MCF 10A (cell line): Measurements from ENCODE around the gene NINJ1. TPM values are rescaled to one million over a fixed set of nuclear protein-coding genes. Genes with fewer than 3 reads are reported as not detected.
A peak's percentile ranks its signal among the peaks of the same experiment; 100 is the strongest.

ENCODE experiments used
- BruUV-seq: library from RNA; stranded (reverse); fragments of 400-500 nt; replicated peaks from 2 replicates; lab custom pipeline; 2021; lab: Mats Ljungman, UMichigan
- CTCF ChIA-PET: fragments of 300-600 bp; sonication (Branson Sonifier 250); formaldehyde crosslinking; extraction: SDS; loops from one replicate; lab custom pipeline; 2021; ENCODE audit warnings: antibody characterized with exemption, inconsistent platforms; lab: Yijun Ruan, JAX
- POLR2A ChIA-PET: fragments of 300-600, 350-650 bp; sonication (Branson Sonifier 250); formaldehyde crosslinking; extraction: SDS; loops from one replicate; lab custom pipeline; 2020; ENCODE audit warnings: antibody characterized with exemption, inconsistent platforms; lab: Yijun Ruan, JAX
- DNase-seq: peaks from one replicate; pipeline ENCODE4 v3.0.0-alpha.2; 2018; ENCODE audit not compliant: unreplicated experiment
- H3K27ac Mint-ChIP-seq: one replicate; pipeline ENCODE4 v1.8.0; 2022; ENCODE audit warnings: mild to moderate bottlenecking, low read depth, mixed read lengths; ENCODE audit not compliant: unreplicated experiment
- H3K27me3 Mint-ChIP-seq: one replicate; pipeline ENCODE4 v1.8.0; 2022; ENCODE audit warnings: mixed read lengths; ENCODE audit not compliant: insufficient read depth, unreplicated experiment
- H3K36me3 Mint-ChIP-seq: one replicate; pipeline ENCODE4 v1.8.0; 2022; ENCODE audit warnings: mild to moderate bottlenecking, moderate library complexity, mixed read lengths; ENCODE audit not compliant: insufficient read depth, unreplicated experiment
- H3K4me1 Mint-ChIP-seq: one replicate; pipeline ENCODE4 v1.8.0; 2022; ENCODE audit warnings: mixed read lengths; ENCODE audit not compliant: insufficient read depth, unreplicated experiment
- H3K4me3 Mint-ChIP-seq: one replicate; pipeline ENCODE4 v1.8.0; 2022; ENCODE audit warnings: mild to moderate bottlenecking, moderate library complexity, mixed read lengths; ENCODE audit not compliant: unreplicated experiment
- H3K9me3 Mint-ChIP-seq: one replicate; pipeline ENCODE4 v1.8.0; 2022; ENCODE audit warnings: mixed read lengths; ENCODE audit not compliant: unreplicated experiment
- CTCF ChIP-seq: fragments of 200-600 bp; IDR thresholded peaks from one replicate; pipeline ENCODE4 v1.8.0; 2022; ENCODE audit warnings: antibody characterized with exemption, mild to moderate bottlenecking; ENCODE audit not compliant: unreplicated experiment
- intact Hi-C: fragments of 100-400 bp; cut with micrococcal nuclease; formaldehyde crosslinking; loops from 2 replicates; pipeline ENCODE4 v1.14.1; 2022
- total RNA-seq: library from RNA; stranded (reverse); gene quantifications from 2 replicates; pipeline ENCODE4 v1.2.3, GENCODE V29; 2022

NINJ1 gene
- total RNA-seq, 1 experiment from 2014 or later, result 64.7 TPM

GRCh38 chr9:93100276-93100636 is 33.8 kb downstream of the NINJ1 start:
- Mint-ChIP-seq H3K27ac (no peak overlapping the region), H3K4me3 (no peak overlapping the region), H3K27me3 (no peaks in the 10 kb centered on the region), H3K36me3 (peaks cover 10% of the 10 kb centered on the region), H3K9me3 (peaks cover 10% of the 10 kb centered on the region), H3K4me1 (peaks cover 23% of the 10 kb centered on the region)
- CTCF ChIA-PET, result no interaction called here
- TF ChIP-seq CTCF, result no peak
- BruUV-seq, result no TSS peak
- intact Hi-C loops, result no loop called here
- POLR2A ChIA-PET, result no interaction called here
- DNase-seq, result no peak

GRCh38 chr9:93099551-93100275 is 34.3 kb downstream of the NINJ1 start:
- peaks cover 10% of the 10 kb centered on the region for H3K36me3 Mint-ChIP-seq
- no peak for TF ChIP-seq CTCF
- H3K27me3 Mint-ChIP-seq, result no peaks in the 10 kb centered on the region
- no peak overlapping the region for H3K4me3 Mint-ChIP-seq
- intact Hi-C loops, result loop anchor here (5.0 kb wide), 1 partner anchor 33 kb away; the partner anchor contains the start of gene NINJ1
- DNase-seq, result no peak
- CTCF ChIA-PET, result interaction anchor here (0.5 to 3.8 kb wide), 3 partner anchors 10 to 203 kb away, joined by 3 to 35 read pairs (median 3); no protein-coding TSS in a partner anchor
- H3K9me3 Mint-ChIP-seq, result peaks cover 5% of the 10 kb centered on the region
- peaks cover 23% of the 10 kb centered on the region for H3K4me1 Mint-ChIP-seq
- POLR2A ChIA-PET, result interaction anchor here (0.6 to 4.7 kb wide), 3 partner anchors 9 to 339 kb away, joined by 4 to 37 read pairs (median 10); partner anchors contain the start of gene NINJ1
- H3K27ac Mint-ChIP-seq, result no peak overlapping the region
- no TSS peak for BruUV-seq

GRCh38 chr9:93098236-93098946 is 35.7 kb downstream of the NINJ1 start:
- peak overlapping the region; percentile 43 for H3K27ac Mint-ChIP-seq
- BruUV-seq, result no TSS peak
- peaks cover 23% of the 10 kb centered on the region for H3K4me1 Mint-ChIP-seq
- TF ChIP-seq CTCF, result no peak
- CTCF ChIA-PET, result interaction anchor here (0.6 to 3.8 kb wide), 3 partner anchors 11 to 145 kb away, joined by 3 to 35 read pairs (median 3); no protein-coding TSS in a partner anchor
- no peaks in the 10 kb centered on the region for H3K9me3 Mint-ChIP-seq
- intact Hi-C loops, result loop anchor here (5.0 kb wide), 1 partner anchor 34 kb away; the partner anchor contains the start of gene NINJ1
- H3K36me3 Mint-ChIP-seq, result peaks cover 6% of the 10 kb centered on the region
- DNase-seq, result peak; percentile 98
- peak overlapping the region; percentile 78 for H3K4me3 Mint-ChIP-seq
- H3K27me3 Mint-ChIP-seq, result no peaks in the 10 kb centered on the region
- POLR2A ChIA-PET, result interaction anchor here (0.6 to 4.7 kb wide), 8 partner anchors 10 to 353 kb away, joined by 3 to 37 read pairs (median 4); partner anchors contain the start of genes FAM120A and NINJ1
